Measurements from ENCODE around the gene ERGIC2.
A peak's percentile ranks its signal among the peaks of the same experiment; 100 is the strongest.

ERGIC2 gene

DNA sequence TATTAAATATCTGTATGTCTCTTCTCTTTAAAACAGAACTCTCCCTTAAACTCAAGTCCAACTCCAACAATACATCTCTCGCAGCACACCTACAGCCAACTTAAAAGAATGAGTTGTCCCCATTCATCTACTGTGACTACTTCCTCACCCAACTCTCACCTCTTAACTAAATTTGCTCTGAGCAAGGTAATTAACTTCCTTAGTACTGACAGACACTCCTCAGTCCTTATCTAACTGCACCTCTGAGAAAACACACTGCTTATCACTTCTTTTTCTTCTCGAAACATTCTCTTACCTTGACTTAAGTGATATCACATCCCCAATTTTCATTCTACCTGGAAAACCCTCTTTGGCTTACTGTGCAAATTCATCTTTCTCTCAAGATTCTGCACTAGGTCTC lies 7.0 kb downstream of the ERGIC2 start:
- no peak for DNase-seq

GRCh38 chr12:29365091-29365490 lies 15.9 kb downstream of the ERGIC2 start:
- no peak for DNase-seq

GRCh38 chr12:29354954-29355353 lies 26.0 kb downstream of the ERGIC2 start:
- no peak for DNase-seq

GRCh38 chr12:29350080-29350479 lies 30.9 kb downstream of the ERGIC2 start:
- no peak for DNase-seq

- DNase-seq = no peak
Measured at GRCh38 chr12:29346769-29347421, 34.1 kb downstream of the ERGIC2 start.

GRCh38 chr12:29343022-29343799 lies 37.8 kb downstream of the ERGIC2 start:
- DNase-seq = no peak

- no peak for DNase-seq
Measured at GRCh38 chr12:29337325-29337724, 43.6 kb downstream of the ERGIC2 start.

- DNase-seq = no peak
Measured at GRCh38 chr12:29334937-29335336, 46.0 kb downstream of the ERGIC2 start.

GRCh38 chr12:29333178-29333577 lies 47.8 kb downstream of the ERGIC2 start:
- no peak for DNase-seq

- no peak for DNase-seq
Measured at GRCh38 chr12:29329411-29329810, 51.6 kb downstream of the ERGIC2 start.

DNA sequence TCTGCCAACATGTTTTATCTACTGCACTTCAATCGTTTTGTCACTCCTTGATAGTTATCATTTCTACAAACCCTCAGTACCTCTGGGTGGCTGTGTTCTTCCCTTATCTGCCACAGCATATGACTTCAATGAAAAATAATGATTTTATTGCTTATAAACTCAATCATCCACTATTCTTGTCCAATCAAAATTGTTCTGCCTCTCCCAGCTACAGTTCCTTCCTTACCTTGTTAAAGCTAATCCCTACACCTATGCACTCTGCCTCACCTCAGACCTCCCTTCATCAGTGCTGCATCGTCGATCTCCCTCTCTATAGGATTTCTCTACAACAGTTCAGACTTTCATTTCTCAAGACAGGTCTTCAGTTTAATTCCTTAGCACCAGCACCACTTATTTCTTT lies 58.8 kb downstream of the ERGIC2 start:
- no peak for DNase-seq

DNA sequence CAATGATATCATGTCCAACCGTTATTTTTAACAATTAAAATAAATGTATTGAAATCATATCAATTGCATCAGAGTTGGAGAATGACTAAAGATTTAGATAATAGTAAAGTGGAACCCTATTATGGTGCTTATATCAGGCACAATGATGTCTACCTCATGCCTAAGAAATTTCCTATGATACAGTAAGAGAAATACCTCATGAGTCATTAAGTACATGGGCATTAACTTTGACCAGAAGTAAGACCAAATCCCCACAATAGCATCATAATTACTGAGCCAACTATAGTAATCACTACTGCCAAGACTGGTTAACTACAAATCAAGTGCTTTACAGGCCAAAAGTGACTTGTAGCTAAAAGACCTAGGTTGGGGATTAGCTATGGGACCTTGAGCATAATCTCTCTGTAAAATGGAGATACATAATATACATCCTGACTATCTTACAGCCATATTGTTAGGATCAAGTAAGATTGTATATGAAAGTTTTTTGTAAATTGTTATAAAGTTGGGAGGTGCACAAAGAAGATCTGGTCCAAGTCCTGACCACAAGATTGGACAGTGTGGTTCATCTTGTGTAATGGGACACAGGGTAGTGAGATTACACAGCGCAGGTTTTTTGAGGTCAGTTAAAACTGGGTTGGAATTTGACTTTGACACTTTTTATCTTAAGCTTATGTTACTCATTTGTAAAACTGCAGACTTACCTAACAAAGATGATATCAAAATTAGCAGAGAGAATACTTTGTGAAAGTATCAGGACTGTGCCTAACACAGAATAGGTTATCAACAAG lies 60.5 kb downstream of the ERGIC2 start:
- DNase-seq = no peak

DNA sequence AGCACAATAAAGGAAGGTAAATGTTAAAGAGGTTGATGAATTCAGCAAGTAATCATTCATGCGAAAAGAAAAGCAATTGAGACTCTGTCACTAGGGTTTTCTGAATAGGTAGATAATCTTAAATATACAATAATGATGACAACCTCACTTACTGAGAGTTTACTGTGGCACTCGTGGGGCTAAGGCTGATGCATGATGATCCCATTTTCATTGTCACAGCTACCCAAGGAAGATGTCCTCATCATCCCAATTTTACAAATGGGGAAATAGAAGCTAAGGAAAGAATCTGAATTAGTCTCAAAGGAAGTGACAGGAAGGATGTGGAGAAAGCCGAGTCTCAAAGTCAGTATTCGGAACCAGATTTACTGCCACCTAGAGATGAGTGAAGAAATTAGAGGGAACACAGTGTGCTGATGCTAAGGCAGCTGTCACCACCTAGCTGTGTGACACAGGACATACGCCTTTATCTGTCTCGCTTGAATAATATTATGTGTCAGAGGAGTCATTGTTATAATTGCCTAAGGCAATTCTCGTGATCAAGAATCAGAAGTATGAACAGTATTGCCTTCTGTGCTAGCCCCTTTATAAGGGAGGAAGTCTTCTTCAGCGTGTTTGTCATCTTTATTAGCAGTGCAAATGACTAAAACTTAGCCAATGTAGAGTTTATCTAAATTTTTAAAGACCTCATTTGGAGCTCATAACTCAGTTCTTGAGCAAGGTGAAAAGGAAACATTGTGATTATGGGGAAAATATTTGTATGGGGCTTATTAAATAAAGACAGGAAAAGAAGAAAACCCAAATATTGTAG lies 63.2 kb downstream of the ERGIC2 start:
- DNase-seq = peak; percentile 82

DNA sequence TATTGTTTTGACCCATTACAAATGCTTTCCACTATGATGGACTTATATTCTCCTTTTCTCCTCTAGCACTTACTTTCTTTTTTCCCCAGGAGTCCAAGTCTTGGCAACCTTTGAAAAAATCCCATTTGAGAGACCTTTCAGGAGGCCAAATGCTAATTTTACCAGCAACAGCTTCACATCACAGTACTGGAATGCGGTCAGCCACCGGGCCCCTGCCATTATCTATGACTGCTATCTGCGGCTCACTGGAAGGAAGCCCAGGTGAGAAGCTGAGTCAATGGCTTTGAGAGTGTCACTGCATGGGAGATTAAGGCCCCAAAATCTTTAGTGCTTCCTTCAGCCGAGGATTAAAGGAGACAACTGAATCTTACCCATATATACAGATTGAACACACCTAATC lies 64.2 kb downstream of the ERGIC2 start:
- no peak for DNase-seq

GRCh38 chr12:29314416-29314815 lies 66.6 kb downstream of the ERGIC2 start:
- DNase-seq = peak; percentile 24

GRCh38 chr12:29310899-29311298 lies 70.1 kb downstream of the ERGIC2 start:
- no peak for DNase-seq

DNA sequence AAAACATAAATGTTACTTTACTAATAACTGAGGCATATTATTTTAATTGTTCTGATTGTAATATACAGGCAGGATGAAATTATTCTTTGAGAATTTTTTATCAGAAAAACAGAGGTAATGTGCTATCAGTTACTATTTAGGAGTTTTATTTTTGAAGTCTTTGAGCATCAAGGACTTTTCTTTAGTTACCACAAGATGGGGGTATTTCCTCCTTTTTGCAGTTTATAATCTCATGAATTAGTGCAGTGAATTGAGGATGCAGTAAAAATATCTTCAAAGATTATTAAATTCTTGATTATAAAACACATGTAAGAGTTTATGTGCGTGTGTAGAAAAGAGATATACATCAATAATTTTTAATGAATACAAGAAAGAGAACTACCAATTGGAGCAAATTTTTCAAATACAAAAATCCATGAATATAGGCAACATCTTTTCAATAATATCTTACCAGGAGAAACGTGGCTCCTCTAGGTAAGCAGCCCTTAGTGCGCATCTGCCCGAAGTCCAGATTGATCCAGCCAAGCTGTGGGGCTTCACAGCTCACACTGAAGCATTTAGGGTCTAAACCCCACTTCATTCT lies 71.6 kb downstream of the ERGIC2 start:
- no peak for DNase-seq

GRCh38 chr12:29306682-29307081 lies 74.3 kb downstream of the ERGIC2 start:
- no peak for DNase-seq

DNA sequence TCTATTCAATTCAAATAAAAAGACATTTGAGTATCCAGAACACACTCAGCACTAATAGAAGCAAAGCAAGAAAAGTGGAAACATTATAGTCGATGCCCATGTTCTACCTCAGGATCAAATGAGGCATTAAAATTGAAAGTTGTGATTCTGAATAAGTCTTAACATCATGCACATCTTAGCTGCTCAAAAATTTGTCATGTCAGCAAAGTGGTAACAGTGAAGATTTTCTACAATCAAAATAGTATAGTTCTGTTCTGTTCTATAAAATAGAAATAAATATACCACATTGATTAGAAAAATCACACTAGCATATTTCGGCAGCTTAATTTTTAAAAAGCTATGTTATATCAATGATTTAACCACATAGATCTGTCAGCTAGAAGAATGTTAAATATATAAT lies 74.7 kb downstream of the ERGIC2 start:
- no peak for DNase-seq

DNA sequence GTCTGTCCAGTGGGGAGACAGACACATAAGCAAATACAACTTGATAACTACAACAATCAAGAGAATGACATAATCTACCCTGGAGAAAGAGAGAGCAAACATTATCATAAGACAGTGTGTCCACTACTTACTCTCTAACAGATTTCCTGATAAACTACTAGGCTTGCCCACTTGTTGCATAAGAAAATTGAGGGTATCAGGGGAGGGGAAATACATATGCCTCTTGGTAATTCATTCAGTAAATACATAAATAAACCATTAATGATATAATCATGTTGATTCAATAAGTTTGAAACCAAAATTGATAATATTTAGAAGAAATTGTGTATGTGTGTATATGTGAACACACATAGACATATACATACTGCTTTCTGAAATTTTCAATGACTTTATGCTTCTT lies 76.6 kb downstream of the ERGIC2 start:
- DNase-seq = no peak

GRCh38 chr12:29301114-29301513 lies 79.9 kb downstream of the ERGIC2 start:
- DNase-seq = no peak

GRCh38 chr12:29299633-29300032 lies 81.3 kb downstream of the ERGIC2 start:
- no peak for DNase-seq

GRCh38 chr12:29291226-29291625 lies 89.7 kb downstream of the ERGIC2 start:
- no peak for DNase-seq
